NCI-H526 (cell line): ENCODE results near the gene PCDH15.
"Not testable (repeated sequence)": the region's sequence is repeated elsewhere in the genome, so short reads cannot be mapped to it uniquely, and the experiment has no call there.

Source experiments
- DNase-seq, 2 experiments: peaks; one replicate each; lab custom pipeline; 2025; lab: John Stamatoyannopoulos, UW

Gene PCDH15

GRCh38 chr10:53980210-53980609 is 820.8 kb downstream of the PCDH15 start:
- no peak for DNase-seq

GRCh38 chr10:53978301-53978700 is 822.7 kb downstream of the PCDH15 start:
- DNase-seq: no peak

GRCh38 chr10:53977267-53977666 is 823.8 kb downstream of the PCDH15 start:
- DNase-seq: no peak

- no peak for DNase-seq
Observed at GRCh38 chr10:53957401-53957800, 843.6 kb downstream of the PCDH15 start.

- DNase-seq: no peak
Observed at GRCh38 chr10:53955091-53955490, 845.9 kb downstream of the PCDH15 start.

- DNase-seq: no peak
Observed at GRCh38 chr10:53952698-53953630, 848.1 kb downstream of the PCDH15 start.

- no peak for DNase-seq
Observed at GRCh38 chr10:53939654-53940053, 861.4 kb downstream of the PCDH15 start.

GRCh38 chr10:53930648-53931047 is 870.4 kb downstream of the PCDH15 start:
- DNase-seq: no peak

GRCh38 chr10:53924051-53924700 is 876.9 kb downstream of the PCDH15 start:
- not testable (repeated sequence) for DNase-seq

GRCh38 chr10:53918755-53919154 is 882.3 kb downstream of the PCDH15 start:
- DNase-seq: no peak

GRCh38 chr10:53909791-53910190 is 891.2 kb downstream of the PCDH15 start:
- no peak for DNase-seq

- DNase-seq: no peak
Observed at GRCh38 chr10:53904506-53905241, 896.4 kb downstream of the PCDH15 start.

GRCh38 chr10:53903756-53904155 is 897.3 kb downstream of the PCDH15 start:
- no peak for DNase-seq

GRCh38 chr10:53899463-53900160 is 901.4 kb downstream of the PCDH15 start:
- no peak for DNase-seq

- no peak for DNase-seq
Observed at GRCh38 chr10:53898532-53898931, 902.5 kb downstream of the PCDH15 start.

- no peak for DNase-seq
Observed at GRCh38 chr10:53894145-53894544, 906.9 kb downstream of the PCDH15 start.

GRCh38 chr10:53893061-53893460 is 908.0 kb downstream of the PCDH15 start:
- DNase-seq: no peak

GRCh38 chr10:53886325-53887300 is 914.4 kb downstream of the PCDH15 start:
- DNase-seq: no peak

GRCh38 chr10:53864846-53865245 is 936.2 kb downstream of the PCDH15 start:
- no peak for DNase-seq

- DNase-seq: no peak
Observed at GRCh38 chr10:53852450-53853175, 948.4 kb downstream of the PCDH15 start.
